SIG-M5 (cell line): ENCODE measurements around the gene IER3.
A peak's percentile ranks its signal among the peaks of the same experiment; 100 is the strongest.

Experiments used
- DNase-seq: peaks from one replicate; lab custom pipeline; 2025; lab: John Stamatoyannopoulos, UW

The IER3 gene

DNA sequence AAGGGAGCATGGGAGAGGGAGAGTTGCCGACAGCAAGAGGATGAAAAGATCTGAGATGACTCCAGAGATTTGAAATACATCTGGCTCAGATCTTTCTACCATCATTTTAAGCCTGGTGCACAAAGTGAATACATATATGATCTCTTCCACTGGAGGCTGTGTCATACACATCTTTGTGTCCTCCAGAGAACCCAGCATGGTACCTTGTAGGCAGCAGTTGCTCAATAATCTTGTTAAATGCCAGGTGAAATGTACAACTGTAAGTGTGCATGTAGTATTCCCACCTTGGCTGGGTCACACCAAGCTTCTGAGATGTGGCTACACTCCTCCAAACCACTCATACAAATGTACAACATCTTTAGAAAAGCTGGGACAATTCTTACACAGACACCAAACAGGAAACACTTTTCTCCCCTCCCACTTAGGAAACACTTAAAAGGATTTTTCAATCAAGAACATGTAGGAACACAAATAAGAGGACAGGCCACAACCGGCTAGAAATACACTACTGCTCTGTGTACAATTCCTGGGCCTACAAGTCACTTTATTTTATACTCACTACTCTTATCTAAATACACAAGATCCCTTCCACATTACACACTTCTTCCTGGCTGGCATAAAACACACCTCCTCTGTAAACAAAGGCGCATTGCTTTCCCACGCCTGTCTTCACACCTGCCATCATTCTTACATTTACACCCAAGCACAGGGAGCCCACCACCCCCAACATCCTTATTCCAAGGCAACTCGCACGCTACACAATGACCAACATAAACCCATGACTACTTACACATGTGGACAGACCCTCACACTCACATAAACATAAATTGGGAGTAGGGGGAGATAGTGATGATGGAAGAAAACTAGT is 3.8 kb upstream of the IER3 start:
- no peak for DNase-seq

DNA sequence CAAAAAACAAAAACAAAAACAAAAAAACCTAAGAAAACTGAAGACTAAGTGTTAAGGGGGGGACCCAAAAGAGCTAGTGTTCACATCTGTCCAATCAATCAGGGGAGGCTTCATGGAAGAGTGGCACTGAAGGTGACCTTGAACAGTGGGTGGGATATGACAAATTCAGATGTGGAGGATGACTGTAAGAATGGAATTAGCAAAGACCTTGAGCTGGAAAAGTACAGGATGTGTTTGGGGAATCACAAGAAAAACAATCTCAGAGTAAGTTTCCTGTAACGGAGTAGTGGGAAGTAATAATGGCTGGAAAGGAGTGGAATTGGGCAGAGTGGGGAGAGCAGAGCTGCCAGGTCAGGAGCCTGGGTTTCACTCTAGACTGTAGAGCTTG is 2.9 kb upstream of the IER3 start:
- DNase-seq, result no peak

GRCh38 chr6:30743099-30744053 is 971 bp downstream of the IER3 start:
- no peak for DNase-seq

- DNase-seq, result peak; percentile 20
Observed at GRCh38 chr6:30742316-30743098, 1.8 kb downstream of the IER3 start, which contains the start of gene FLOT1. TSS of gene FLOT1 (minus strand) at chr6:30742687. CDS start at chr6:30742189, 498 bp downstream.

DNA sequence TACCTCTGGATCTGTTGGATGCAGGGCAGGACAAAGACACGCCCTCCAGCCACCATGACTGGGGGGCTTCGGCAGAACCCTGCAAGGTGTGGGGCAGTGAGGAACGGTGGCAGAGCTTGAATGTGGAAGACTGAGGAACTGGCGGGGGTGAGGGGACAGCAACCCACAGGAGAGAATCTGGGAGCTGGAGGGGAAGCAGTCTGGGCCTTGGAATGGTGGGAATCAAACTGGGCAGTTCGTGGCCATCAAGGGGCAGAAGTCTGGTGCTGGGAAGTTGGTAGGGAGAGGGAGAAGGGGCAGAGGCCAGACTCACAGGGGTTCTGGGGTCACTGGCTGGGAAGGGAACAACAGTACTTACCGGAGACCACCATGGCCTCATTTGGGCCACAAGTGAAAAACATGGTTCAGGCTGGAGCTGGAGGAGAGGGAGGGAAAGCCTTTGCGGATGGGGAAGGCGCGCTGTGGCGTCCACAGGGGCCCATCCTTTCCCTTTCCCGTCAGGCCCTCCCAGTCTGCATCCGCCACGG is 2.5 kb downstream of the IER3 start:
- no peak for DNase-seq

GRCh38 chr6:30741063-30741779 is 3.1 kb downstream of the IER3 start:
- DNase-seq, result no peak

DNA sequence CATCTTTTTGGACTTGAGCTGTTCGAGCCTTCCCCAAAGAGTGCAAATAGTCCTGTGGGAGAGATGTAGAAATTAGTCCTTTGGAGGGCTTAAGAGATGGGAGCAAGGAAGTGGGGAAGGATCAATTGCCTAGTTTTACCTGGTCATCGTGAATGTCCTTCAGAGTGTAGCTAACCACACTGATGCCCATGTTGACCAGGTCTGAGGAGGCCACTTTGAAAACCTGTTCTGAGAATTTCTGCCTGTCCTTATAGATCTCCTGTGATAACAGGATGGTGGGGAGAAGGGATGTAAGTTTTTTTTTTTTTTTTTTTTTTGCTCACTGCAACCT is 3.8 kb downstream of the IER3 start:
- DNase-seq, result no peak

DNA sequence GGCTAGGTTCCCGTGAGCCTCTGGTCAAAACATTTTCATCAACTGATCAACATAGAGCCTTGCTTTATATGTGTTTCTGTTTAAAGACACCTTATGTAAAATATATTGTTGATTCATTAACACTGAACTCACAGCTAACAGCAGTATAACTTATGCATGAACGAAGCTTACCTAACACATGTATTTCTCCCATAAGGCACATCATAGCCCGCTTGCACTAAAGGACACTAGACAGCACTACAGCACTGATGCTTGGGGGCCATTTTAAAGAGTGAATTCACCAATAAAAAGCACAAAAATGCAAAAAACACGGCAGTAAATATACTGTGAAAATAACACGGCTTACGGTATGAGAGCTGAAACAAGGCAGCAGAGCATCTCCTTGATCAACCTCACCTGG is 5.8 kb downstream of the IER3 start:
- no peak for DNase-seq

DNA sequence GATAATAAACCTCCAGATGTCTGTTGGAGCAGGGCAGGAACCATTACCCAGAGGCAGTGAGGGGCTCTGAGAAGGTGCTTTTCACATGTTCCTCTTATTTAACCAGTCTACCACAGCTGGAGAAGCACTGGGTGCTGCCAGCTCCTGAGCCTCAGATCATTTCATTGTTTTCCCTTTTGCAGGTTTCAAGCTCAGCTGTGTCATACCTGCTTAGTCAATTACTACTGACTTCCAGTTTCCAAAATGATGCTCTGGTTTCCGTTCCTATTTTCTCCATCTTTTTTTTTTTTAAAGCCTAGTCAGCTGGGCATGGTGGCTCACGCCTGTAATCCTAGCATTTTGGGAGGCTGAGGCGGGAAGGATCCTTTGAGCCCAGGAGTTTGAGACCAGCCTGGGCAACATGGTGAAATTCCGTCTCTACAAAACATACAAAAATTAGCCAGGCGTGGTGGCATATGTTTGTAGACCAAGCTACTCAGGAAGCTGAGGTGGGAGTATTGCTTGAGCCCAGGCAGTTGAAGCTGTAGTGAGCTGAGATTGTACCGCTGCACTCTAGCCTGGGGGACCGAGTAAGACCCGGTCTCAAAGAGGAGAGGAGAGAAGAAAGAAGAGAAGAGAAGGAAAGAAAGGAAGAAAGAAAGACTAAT is 8.6 kb downstream of the IER3 start:
- no peak for DNase-seq

- no peak for DNase-seq
Observed at GRCh38 chr6:30732237-30732943, 12.0 kb downstream of the IER3 start.

DNA sequence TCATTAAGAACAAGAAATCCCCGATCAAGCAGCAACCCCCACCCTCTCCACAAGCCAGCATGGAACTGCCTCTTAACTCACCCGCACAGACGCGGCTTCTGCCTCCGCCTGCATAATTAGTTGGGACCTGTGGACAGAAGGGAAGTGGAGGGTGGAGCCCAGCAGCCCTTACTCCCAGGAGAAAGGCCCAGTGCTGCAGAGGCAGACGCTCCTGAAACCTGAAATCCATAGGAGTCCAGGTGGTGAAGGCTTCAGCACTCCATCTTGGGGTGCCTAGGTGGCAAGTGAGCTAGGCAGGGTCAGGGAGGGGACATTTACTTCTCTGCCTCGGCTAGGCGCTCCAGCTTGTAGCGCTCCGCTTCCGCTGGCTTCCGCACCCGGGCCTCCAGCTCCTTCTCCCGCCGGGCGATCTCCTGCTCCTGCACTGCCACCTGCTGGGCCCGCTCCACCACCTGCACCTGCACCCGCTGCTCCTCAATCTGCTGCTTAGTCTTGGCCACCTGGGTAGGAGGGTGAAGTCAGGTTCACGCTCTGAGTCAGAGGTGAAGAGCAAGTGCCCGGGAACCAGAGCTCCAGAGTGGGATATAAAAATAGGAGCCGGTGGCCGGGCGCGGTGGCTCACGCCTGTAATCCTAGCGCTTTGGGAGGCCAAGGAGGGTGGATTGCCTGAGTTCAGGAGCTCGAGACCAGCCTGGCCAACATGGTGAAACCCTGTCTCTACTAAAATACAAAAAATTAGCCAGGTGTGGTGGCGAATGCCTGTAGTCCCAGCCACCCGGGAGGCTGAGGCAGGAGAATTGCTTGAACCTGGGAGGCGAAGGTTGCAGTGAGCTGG is 13.5 kb downstream of the IER3 start:
- no peak for DNase-seq

DNA sequence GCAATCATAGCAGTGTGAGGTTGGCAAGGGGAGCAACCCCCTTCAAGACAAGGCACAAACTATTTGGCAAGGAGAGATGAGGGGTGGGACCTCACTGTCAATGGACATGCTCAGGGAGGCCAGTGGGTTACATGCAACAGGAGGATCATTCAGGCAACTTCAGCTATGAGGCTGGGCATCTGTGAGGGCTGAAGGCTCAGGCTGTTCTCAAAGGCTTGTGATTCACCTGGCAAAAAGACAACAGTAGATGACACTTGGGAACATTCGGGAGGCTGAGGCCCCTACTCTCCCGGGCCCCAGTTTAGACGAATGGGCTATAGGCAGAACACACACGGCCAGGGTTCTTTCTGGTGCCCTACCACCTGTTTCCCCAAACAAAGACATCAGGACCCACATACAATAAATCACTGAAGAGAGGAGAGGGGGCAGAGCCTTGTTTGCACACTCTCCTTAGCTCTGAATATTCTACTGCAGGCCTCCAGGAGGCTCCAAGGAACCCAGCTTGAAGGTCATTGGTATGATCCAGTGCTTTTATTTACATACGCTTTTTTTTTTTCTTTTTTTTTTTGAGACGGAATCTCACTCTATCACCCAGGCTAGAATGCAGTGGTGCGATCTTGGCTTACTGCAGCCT is 16.3 kb downstream of the IER3 start:
- DNase-seq, result no peak

- DNase-seq, result no peak
Observed at GRCh38 chr6:30726506-30727413, 17.6 kb downstream of the IER3 start.

DNA sequence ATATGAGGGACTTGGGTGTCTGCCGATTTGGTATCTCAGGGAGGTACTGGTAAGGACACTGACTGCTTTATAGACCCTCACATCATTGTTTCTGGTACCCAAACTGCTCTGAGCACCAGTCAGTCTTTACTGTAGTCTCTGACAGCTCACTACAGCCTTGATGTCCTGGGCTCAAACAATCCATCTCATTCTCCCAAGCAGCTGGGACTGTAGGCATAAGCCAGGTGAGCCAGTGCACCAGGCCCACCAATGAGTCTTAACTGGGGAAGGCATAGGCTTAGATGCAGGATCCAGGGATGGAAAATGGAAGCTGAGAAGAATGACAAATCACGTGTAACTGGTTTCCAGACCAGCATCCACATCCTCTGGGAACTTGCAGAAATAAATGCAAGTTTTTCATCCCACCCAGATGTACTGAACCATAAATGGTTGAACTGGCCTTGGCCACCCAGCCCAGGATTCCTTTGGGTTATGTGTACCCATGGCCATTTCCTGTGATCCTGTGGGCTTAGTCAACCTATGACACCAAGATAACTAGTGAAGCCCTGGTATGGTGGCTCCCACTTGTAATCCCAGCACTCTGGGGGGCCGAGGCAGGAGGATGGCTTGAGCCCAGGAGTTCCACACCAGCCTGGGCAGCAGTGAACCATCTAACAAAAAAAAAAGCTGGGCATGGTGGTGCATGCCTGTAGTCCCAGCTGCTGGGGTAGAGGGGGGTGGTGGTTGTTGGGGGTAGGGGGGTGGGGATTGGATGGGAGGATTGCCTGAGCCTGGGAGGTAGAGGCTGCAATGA is 18.4 kb downstream of the IER3 start:
- DNase-seq, result no peak

DNA sequence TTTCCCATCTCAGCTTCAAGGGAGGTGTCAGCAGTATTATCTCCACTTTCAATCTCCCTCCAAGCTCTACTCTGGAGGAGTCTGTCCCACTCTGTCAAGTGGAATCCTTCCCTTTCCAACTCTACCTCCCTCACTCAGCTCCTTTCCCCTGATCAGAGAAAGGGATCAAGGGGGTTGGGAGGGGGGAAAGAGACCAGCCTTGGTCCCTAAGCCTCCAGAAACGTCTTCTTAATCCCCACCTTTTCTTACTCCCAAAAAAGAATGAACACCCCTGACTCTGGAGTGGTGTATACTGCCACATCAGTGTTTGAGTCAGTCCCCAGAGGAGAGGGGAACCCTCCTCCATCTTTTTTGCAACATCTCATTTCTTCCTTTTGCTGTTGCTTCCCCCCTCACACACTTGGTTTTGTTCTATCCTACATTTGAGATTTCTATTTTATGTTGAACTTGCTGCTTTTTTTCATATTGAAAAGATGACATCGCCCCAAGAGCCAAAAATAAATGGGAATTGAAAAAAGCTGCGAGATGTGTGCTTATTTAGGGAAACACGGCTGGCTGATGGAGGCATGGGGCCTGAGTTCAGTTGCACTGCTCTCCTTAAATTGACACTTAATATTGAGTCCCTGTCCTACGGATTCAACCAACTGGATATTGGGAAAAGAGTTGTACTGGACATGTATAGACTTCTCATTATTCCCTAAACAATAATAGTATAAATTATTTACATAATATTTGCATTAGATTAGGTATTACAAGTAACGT is 19.3 kb downstream of the IER3 start:
- no peak for DNase-seq
